Activated effector memory CD4-positive, alpha-beta T cell treated with Interleukin-2 at 50 U/mL for 16 hours (primary cell): ENCODE results near the gene B4GALNT3.

Experiments
- DNase-seq: peaks from one replicate; pipeline ENCODE4 v3.0.0-alpha.2; 2020

B4GALNT3 gene

GRCh38 chr12:578748-579419 is 119.1 kb downstream of the B4GALNT3 start:
- no peak for DNase-seq

GRCh38 chr12:579420-580110 is 119.8 kb downstream of the B4GALNT3 start:
- DNase-seq = no peak

GRCh38 chr12:580813-581212 is 121.1 kb downstream of the B4GALNT3 start:
- DNase-seq = no peak

- DNase-seq = no peak
Observed at GRCh38 chr12:581321-581720, 121.6 kb downstream of the B4GALNT3 start.

- no peak for DNase-seq
Observed at GRCh38 chr12:581746-582145, 122.0 kb downstream of the B4GALNT3 start.

GRCh38 chr12:583251-583869 is 123.6 kb downstream of the B4GALNT3 start:
- DNase-seq = no peak

GRCh38 chr12:585062-586061 is 125.6 kb downstream of the B4GALNT3 start:
- no peak for DNase-seq

- DNase-seq = no peak
Observed at GRCh38 chr12:586318-587071, 126.8 kb downstream of the B4GALNT3 start.

GRCh38 chr12:587132-588023 is 127.6 kb downstream of the B4GALNT3 start:
- DNase-seq = no peak

GRCh38 chr12:588024-588322 is 128.2 kb downstream of the B4GALNT3 start:
- no peak for DNase-seq

- DNase-seq = no peak
Observed at GRCh38 chr12:588646-589045, 128.9 kb downstream of the B4GALNT3 start.

- no peak for DNase-seq
Observed at GRCh38 chr12:590206-590750, 130.5 kb downstream of the B4GALNT3 start.

- DNase-seq = no peak
Observed at GRCh38 chr12:591167-592023, 131.7 kb downstream of the B4GALNT3 start.

GRCh38 chr12:592024-592505 is 132.3 kb downstream of the B4GALNT3 start:
- no peak for DNase-seq

- no peak for DNase-seq
Observed at GRCh38 chr12:593396-594270, 133.9 kb downstream of the B4GALNT3 start.

GRCh38 chr12:597926-598568 is 138.3 kb downstream of the B4GALNT3 start:
- DNase-seq = no peak

- no peak for DNase-seq
Observed at GRCh38 chr12:599756-600155, 140.0 kb downstream of the B4GALNT3 start.
